AML-193 (cell line): ENCODE measurements around the gene FALEC.
"Not testable (repeated sequence)": the region's sequence is repeated elsewhere in the genome, so short reads cannot be mapped to it uniquely, and the experiment has no call there.

Experiments used
- DNase-seq, 2 experiments: peaks; one replicate each; lab custom pipeline; 2025; lab: John Stamatoyannopoulos, UW

FALEC gene

GRCh38 chr1:150574260-150575071 is 58.9 kb downstream of the FALEC start:
- no peak for DNase-seq

DNA sequence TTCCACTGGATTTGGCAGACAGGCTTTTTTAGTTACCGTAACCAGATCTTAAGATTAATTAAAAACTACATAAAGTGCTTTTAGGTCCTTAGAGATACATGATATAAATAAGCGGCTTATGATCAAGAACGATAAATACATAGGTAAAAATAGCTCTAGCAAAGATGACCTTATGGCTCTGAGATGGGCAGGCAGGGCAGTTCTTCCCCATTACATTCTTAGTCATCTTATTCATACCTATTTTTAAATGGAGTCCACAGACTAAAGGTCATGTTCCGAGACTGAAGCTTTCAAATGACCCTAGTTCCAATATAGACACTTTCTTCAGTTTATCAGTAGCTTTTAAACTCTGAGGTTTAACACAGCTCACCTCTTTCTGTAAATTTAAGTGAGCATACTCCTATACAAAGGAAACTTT is 59.5 kb downstream of the FALEC start:
- DNase-seq, result no peak

- no peak for DNase-seq
These were observed 60.2 kb downstream of the FALEC start for GRCh38 chr1:150575518-150576366.

- peak; percentile 14 to 17 for DNase-seq
These were observed 60.8 kb downstream of the FALEC start for GRCh38 chr1:150576367-150576711.

- DNase-seq, result no peak
These were observed 61.4 kb downstream of the FALEC start for GRCh38 chr1:150576794-150577556.

DNA sequence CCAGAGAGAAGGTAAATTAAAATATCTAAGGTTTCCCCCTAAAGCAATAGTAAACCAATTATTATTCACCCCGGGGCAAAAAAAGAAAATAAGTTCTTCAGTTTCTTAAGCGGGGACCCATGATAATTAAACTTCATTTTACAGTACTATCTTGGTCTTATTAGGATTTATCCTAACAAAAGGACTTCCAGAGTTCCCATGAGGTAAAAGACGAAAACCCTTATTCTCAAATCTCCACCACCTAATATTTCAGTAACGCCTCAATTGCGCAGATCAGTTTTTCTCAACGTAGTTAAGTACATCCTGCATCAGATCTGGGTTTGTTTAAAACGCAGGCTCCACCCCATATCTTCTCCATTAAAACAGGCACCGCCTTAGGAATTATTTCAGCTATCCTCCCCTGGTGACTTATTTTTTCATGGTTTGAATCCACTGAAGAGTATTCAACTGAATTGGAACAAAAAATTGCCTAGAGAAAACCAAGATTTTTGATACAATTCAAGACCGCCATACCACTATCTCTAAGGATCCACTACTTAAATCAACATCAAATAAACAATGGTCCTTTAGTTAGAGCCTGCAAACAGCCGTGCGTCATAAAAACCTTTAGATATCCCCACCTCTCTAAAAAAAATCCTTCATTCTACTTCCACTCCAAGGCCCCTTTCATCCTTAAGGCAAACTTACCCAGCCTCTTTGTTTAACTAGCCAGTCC is 62.2 kb downstream of the FALEC start:
- no peak for DNase-seq

DNA sequence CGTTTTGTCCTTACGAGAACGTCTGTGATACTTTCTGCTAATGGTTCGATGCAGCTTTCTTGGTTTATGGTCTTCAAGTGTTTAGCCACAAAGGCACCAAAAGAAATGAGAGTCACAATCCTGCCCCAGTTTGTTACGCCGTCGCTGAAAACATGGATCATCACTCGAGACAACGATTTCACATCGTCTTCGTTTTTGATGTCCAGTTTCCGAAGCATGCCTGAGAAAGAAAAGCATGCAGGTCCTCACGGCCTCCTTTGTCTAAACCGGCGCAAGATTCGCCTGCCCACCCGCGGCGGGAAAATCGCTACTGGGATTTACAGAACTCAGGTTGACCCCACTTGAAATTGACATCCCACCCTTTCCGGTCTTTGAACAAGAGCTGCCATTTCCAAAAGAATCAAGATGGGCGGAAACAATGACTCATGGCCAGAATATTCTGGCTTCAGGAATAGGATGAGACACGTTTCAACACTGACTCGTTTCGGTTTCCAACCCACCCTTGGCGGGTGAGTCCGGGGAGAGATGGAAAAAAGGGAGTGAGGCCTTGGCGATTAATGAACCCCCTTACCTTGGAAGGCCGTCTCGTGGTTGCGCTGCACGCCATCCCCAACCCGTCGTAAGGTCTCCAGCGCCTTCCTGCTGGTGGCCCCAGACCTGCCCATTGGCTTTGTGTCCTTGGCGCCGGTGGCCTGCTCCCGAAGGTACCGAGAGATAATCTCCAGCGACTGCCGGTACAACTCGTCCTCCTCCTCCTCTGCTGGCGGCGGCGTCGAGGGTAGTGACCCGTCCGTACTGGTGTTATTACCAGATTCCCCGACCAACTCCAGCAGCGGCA is 62.9 kb downstream of the FALEC start:
- peak; percentile 30 to 33 for DNase-seq

- DNase-seq, result peak; percentile 92 to 94
These were observed 63.8 kb downstream of the FALEC start, which contains the start of gene MCL1 for GRCh38 chr1:150579110-150579944. Gene MCL1 (minus strand): TSS chr1:150579610. CDS start chr1:150579530, 80 bp downstream.

DNA sequence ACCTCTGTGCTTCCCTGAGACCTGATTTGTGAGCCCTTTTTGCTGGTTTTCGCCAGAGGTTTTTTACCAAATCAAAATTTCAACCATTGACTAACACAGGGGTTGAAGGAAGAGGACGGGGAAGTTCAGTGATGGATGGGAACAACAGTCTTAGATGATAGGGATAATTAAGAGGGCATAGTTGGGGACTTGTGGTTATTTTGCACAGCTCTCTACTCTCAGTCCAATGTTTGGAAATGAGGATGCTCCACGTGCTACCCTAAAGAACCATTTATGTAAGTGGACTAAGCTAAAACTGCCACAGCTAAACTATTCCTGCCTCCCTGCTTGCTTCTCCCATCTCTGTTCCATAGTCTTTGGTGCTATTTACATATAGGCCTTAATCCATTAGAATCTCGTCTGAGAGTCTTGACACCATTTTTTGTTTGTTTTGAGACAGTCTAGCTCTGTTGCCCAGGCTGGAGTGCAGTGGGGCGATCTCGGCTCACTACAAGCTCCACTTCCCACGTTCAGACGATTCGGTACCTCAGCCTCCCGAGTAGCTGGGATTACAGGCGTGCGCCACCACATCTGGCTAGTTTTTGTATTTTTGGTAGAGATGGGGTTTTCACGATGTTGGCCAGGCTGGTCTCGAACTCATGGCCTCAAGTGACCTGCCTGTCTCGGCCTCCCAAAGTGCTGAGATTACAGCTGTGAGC is 64.5 kb downstream of the FALEC start:
- DNase-seq, result no peak

DNA sequence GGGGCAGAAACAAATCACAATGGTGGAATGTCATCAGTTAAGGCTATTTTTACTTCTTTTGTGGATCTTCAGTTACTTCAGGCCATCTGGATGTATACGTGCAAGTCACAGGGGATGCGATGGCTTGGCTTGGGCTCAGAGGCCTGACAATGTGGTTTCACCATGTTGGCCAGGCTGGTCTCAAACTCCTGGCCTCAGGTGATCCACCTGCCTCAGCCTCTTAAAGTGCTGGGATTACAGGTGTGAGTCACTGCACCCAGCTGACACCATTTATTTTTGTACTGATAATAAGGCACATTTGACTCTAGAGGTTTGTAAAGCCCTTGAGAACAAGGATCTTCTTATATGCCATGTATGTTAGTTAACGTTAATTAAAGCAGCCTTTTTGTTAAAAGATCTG is 65.4 kb downstream of the FALEC start:
- DNase-seq, result not testable (repeated sequence)

GRCh38 chr1:150581437-150581836 is 65.9 kb downstream of the FALEC start:
- not testable (repeated sequence) for DNase-seq

DNA sequence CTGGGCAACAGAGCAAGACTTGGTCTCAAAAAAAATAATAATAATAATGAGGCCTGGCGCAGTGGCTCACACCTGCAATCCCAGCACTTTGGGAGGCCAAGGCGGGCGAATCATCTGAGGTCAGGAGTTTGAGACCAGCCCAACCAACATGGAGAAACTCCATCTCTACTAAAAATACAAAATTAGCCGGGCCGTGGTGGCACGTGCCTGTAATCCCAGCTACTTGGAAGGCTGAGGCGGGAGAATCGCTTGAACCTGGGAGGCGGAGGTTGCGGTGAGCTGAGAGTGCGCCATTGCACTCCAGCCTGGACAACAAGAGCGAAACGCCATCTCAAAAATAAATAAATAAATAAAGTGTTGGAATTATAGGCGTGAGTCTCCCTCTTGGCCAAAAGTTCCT is 66.4 kb downstream of the FALEC start:
- not testable (repeated sequence) for DNase-seq

DNA sequence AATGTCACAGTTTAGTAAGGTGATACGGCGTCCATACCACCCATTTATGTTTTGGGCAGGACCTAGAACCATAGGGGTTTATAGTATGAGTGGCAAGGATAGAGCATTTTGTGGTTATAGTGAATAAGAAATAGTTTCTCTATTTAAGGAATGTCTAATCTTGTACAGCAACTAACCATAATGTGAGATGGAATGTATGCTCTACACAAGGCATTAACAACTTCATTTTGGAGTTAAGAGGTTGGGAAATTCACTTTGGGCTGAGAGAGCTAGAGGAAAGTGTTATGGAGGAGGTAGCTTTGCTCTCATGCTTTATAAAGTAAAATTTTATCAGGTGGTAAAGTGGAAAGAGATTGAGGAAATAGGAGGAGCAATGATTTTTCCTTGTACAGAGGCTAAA is 66.8 kb downstream of the FALEC start:
- DNase-seq, result no peak
